Measurements from ENCODE around the gene COL6A1.
"Not testable (repeated sequence)": the region's sequence is repeated elsewhere in the genome, so short reads cannot be mapped to it uniquely, and the experiment has no call there.

Gene COL6A1

GRCh38 chr21:45969921-45970673 is 11.5 kb upstream of the COL6A1 start:
- DNase-seq, result no peak

DNA sequence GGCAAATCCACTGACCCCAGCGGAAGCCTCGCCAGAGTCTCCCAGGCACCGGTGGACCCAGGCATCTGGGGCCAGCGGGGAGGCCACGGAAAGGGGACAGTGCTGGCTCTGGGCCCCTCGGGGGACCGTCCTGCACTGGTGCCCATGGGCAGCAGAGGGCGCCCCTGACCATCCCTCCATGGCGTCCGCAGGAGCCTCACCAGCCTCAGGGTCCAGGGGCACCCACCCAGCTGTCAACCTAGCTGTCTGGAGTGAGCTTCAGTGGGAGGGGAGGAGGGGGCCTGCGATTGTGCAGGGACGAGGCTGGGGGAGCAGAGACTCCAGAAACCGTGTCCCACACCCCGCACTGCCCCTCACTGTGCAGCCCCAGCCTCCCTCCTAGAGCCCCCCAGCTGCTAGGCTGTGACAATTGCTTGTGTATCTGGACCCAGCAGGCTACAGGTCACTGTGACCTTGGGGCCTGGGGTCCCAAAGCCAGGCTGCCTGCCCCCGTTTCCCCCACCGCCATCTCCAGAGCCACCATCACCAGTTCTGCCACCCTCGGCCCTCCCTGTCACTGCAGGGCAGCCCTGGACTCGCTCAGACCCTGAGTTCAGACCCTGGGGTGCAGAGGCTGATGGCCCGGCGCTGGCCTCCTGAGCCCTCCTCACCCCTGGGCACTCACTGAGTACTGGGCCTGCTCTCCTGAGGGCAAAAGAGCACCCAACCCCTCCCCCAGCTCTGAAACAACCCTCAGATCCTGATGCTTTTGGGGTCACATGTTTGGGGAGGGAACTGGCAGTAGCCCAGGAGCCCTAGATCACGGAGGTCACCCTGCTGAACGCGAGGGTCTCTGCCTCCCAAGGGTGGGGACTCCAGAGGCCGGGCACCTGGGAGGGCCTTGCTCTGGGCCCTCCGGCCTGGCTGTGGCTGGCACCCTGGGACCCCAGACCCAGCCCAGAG is 10.6 kb upstream of the COL6A1 start:
- DNase-seq, result peak; percentile 81

DNA sequence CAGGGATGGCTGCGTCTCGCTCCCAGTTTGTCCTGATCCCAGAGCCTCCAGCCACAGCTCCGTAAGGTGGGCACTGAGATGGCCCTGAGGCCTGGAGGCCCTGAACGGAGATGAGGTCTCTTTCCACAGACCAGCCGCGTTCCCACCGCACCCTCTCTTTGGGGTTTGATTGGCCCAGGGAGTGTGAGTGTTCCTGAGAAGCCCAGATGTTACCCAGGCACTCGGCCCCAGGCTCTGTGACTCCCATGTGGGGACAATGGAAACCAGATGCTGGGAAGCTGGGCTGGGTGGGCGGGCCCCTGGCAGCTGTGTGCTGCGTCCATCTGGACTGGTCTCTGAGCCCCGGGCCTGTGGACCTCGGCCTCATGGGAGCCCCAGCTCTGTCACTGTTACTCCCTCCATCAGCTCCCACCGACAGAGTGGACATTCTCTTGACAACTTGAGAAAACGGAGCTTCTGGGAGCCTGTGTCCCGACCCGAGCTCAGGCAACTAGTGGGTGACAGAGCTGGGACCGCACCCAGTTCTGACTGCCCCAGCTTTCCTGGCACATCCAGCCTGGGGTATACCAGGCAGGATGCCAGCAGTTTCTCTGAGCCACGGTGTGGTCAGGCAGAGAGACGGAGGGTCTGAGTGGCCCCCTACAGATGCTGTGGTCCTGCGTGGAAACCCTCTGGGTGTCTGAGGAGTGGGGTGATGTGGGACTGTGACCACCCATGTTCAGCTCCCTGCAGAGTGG is 9.8 kb upstream of the COL6A1 start:
- DNase-seq, result peak; percentile 87

DNA sequence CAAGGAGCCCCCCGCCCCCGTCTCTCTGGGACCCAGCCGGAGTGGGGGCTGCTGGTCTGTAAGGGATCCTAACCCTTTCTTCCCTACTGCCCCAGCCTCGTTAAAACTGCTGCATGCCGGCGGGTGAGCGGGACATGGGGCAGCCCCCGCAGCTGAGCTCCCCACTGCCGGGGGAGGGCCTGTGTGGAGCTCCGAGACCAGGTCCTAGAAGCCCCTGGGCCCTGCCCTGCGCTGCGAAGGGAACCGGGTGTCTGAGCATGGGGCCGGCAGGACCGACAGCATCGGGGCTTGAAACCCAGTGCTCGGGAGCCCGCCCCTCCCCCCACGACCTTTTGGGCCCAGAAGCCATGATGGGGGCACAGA is 9.2 kb upstream of the COL6A1 start:
- DNase-seq, result peak; percentile 75

DNA sequence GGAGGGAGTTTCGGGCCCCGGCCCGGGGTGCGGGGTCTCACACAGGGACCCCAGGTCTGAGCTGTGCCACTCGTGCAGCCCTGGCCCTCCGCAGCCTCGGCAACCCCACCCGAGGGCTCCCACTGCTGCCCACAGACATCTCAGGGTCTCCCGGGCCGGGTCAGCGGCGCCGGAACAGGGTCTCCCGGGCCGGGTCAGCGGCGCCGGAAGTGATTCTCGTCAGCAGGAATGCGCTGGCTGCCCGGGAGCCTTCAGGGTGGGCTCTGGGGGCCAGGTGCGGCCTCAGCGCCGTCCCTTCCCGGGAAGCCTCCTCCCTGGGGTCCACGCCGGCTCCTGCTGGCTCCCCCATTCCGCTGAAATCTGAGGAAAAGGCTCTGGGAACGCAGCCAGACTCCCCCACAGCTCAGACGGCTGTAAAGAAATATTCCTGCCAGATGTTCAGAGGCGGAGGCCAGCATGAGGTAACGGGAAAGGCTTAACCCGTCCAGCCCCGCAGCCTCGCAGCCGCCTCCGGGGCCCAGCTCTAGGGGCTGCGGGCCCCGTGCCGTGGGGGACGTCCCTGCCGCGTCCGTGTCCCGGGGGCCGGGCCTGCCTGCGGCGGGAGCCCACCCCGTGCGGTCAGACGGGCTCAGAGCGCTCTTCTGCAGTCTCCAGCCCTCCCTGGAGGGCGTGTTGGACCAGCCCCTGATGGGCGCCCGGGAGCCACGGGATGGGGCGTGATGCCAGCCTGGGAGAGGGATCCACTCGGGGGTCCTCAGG is 8.7 kb upstream of the COL6A1 start:
- DNase-seq, result peak; percentile 97

DNA sequence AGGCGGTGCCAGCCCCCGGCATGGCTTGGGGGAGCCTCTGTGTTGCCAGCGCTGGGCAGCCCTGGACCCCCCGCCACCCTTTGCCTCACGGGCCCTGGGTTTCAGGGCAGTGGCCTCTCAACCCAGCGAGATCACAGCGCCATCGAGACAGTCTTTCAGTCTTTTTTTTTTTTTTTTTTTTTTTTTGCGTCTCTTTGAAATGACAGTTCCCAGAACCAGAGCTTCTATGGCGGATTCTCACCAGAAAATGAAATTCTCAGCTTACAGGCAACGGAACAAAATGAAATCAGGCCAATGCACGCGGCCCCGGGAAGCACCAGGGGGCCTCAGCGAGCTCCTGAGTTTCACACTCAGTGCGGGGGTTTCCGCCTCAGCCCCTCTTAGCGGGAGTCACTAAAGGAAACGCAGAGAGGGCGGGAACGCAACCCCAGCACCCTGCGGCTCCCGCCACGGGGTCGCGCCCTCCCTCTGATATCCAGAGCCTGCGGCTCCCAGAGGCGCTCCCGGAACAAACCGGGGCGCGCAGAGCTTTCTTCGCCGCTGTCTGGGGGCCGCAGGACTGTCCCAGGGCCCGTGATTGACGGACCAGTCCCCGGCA is 8.0 kb upstream of the COL6A1 start:
- DNase-seq, result peak; percentile 94

DNA sequence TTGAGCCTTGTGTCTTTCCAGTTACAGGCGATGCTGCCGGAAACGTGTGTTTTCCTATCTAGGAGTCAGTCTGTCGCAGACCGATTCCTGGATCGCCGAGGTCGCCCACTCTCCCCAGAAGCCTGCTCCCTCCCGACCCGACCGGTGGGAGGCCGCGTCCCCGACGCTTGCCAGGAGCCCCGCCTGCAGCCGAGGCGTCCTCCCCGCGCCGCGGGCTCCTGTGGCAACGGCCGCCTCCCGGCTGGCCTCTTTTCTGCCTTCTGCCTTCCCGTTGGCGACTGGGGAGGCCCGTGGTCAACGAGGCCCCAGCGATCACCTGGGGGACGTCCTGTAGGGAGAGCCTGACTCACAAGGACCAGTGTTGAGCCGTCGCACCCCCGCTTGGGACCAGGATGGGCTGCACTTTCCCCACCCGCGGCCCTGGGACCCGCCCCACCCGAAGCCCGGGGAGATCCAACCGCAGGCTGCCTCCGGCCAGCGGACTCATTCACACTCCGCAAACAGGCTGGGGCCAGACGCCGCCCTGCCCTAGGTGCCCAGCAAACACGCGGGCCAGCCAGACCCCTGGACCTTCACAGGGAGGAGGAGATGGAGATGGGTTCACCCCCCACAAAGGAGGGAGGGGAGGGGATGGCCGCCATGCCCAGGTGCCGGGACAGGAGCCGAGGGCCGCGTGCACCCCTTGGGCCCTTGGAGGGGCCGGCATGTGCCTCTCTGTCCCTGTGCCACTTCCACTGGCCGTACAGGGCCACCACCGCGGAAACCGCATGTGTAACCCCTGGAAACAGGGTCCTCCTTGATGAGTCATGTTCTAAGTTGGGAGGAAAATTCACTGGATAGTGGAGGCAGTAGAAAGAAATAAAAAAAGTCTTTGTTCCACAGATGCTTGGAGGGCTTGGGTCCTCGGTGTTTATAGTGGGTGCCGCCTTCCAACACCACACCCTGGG is 7.2 kb upstream of the COL6A1 start:
- peak; percentile 78 for DNase-seq

GRCh38 chr21:45975020-45975666 is 6.4 kb upstream of the COL6A1 start:
- DNase-seq, result peak; percentile 75

DNA sequence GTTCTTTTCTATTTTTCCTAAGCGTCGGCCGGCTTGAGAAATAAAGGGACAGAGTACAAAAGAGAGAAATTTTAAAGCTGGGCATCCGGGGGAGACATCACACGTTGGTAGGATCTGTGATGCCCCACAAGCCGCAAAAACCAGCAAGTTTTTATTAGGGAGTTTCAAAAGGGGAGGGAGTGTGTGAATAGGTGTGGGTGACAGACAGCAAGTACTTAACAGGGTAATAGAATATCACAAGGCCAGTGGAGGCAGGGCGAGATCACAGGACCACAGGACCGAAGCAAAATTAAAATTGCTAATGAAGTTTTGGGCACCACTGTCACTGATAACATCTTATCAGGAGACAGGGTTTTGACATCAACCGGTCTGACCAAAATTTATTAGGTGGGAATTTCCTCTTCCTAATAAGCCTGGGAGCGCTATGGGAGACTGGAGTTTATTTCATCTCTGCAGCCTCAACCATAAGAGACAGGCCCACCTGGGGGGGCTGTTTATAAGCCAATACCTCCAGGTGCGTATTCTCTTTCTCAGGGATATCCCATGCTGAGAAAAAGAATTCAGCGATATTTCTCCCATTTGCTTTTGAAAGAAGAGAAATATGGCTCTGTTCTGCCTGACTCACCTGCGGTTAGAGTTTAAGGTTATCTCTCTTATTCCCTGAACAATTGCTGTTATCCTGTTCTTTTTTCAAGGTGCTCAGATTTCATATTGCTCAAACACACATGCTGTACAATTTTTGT is 5.7 kb upstream of the COL6A1 start:
- DNase-seq, result not testable (repeated sequence)

DNA sequence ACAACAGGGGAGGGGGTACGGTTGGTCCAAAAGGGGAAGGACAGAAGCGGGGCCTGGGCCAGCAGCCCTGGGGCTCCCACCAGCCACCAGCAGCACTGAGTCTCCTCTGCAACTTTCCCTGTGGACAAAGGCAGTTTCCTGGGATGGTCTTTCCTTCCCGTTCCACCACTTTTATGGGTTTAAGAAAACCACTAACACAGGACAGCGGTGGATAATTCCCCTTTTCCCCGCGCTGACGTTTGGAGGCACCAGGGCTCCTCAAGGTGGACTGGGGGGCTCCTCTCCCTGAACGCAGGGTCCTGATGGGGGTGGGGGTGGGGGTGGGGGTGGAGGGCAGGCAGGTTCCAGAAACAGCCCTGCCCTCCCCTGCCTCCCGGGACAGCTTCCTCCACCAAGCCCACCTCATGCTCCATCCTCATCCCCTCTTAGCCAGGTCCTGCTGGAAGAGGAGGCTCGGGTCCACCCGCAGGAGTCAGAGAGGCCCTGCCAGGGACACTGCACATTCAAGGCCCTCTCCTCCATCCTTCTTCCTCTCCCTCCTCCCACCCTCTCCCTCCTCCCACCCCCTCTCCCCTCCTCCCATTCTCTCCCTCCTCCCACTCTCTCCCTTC is 4.8 kb upstream of the COL6A1 start:
- DNase-seq, result peak; percentile 44

GRCh38 chr21:45977396-45977795 is 4.2 kb upstream of the COL6A1 start:
- DNase-seq, result peak; percentile 68

GRCh38 chr21:45979141-45979631 is 2.4 kb upstream of the COL6A1 start:
- DNase-seq, result peak; percentile 62

GRCh38 chr21:45979651-45980050 is 1.9 kb upstream of the COL6A1 start:
- peak; percentile 37 for DNase-seq

DNA sequence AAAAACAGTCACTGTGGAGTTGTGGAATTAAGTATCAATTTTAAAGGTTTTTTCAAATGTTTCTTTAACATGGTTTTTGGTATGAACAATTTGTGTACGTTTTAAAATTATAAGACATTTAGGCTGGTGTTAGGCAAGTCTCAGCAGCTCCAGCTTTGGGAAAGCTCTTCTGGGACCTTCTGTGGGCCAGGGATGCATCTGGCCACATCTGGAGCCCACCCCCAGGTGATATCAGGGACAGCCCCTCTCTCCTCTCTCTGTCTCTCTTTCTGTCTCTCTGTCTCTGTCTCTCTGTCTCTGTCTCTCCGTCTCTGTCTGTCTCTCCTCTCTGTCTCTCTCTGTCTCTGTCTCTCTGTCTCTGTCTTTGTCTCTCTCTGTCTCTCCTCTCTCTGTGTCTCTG is 1.3 kb upstream of the COL6A1 start:
- DNase-seq, result no peak

GRCh38 chr21:45980697-45981096 is 873 bp upstream of the COL6A1 start:
- DNase-seq, result no peak

GRCh38 chr21:45982092-45982757 is 655 bp downstream of the COL6A1 start:
- peak; percentile 57 for DNase-seq

DNA sequence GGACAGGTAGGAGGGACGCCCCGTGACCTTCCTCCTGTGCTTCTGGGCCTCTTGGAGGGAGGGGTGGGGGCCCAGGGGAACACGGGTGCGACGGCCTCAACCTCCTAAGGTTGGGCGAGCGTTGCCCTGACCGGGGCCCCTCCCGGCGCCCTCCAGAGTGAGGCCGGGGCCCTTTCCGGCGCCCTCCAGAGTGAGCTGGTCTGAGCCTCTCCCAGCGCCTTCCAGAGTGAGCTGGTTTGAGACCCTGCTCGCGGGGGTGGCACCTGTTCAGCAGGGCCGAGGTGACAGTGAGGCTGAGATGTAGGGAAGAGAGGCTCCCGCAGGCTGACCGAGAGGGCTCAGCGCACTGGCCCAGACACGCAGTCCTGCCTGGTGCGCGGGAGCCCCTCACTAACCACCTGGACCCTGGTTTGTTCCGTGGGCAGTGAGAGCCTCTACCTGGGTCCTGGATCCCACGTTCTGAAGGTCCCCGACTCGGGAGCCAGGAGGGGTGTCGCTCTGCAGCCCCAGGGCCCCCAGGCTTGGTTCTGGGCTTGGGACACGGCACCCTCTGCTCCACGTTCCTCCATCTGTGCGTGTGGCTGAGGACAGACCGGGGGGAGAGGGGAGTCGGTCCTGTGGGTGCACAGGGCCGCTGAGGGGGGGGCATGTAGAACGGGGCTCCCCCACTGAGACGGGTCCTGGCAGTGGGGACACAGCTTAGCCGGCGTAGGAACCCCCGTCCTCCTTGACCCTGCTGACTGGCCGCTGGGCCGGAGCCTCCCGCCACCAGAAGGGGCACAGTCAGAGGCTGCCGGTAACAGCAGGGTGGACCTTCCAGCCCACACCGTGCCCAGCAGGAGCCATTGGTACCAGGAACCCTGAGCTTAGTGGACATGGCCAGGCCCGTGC is 1.4 kb downstream of the COL6A1 start:
- DNase-seq, result peak; percentile 45
